ENCODE measurements around the gene TEX44.

Gene TEX44

GRCh38 chr2:231611273-231612108, 18.8 kb downstream of the TEX44 start:
- DNase-seq: no peak

- no peak for DNase-seq
These were observed 19.4 kb downstream of the TEX44 start for GRCh38 chr2:231612109-231612455.

- DNase-seq: no peak
These were observed 20.0 kb downstream of the TEX44 start for GRCh38 chr2:231612456-231613330.

GRCh38 chr2:231613331-231613662, 20.6 kb downstream of the TEX44 start:
- no peak for DNase-seq

DNA sequence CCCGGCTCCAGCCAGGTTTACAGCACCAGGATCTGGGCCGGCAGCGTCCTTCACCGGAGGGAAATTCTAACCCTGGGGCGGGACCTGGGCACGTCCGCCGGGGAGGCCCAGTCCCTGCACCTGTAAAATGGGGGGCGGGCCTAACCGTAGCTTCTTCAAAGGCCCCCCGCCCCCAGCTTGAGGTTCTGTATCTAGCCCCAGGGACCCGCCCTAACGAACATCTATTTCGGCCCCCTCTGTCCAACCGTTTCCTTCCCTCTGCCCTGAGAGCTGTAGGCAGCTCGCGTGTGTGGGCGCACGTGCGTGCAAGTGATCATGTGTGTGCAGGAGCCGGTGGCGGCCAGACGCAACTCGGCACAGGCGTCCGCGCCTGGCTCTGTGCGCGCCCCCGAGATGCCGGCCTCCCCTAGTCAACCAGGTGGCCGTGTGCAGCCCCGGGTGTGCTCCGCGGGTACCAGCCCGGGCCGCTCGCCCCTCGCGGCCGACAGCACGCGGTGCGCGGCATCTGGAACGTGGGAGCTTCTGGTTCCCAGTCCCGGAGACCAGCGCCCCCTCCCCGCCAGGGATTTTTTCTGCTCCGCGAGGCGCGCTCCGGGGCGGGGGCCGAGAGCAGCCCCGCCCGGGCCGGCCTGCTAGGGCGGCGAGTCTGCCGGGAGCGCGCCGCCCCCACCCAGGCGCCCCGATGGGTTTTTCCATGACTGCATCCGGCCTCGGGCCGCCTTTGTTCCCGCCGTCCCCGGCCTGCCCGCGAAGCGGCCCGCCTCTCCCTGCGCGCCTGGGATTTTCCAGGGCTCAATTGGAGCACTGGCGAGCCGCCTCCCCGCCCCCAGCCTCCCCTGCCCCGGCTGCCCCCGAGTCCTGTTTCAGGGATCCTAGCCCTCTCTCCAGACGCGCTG, 21.2 kb downstream of the TEX44 start:
- DNase-seq: peak; percentile 48

DNA sequence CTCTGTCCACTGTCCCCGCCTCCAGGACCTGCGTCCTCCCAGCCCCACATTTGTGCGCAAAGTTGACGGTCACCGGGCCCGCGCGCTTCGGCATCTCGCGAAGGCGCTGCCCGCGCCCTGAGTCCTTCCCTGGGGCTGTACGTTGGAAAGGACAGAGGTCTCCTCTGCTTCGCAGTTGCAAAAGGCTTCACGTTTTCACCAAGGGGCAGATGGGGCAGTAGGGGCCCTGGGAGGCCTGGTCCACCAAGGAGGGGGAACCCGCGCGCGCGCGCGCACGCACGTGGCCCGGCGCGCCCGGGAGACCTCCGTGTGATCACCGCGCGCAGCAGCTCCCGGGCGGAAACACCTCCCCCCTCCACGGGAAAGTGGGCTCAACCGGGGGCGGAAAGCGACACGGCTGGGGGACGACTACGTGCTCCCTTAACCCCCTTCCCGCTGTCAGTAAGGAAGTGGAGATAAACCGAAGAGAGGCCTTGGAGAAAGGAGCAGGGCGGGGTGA, 21.9 kb downstream of the TEX44 start:
- DNase-seq: no peak

- no peak for DNase-seq
These were observed 22.5 kb downstream of the TEX44 start for GRCh38 chr2:231615058-231615671.

DNA sequence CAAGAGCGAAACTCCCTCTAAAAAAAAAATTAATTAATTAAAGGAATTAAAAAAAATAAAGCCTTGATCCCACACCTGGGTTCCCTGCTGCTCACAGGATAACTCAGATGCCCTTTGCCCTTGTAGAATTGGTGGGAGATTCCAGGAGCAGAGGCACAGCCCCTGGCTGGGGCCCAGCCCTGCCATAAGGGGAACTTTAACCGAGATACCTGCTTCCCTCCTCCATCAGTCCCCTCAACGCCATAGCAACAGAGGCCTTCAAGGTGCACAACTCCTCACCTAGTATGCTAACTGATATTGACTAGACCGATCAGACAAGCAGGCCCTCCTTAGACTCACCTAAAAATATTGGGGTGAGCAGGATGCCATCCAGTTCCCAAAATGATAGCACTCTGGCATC, 23.6 kb downstream of the TEX44 start:
- DNase-seq: no peak

- DNase-seq: no peak
These were observed 24.6 kb downstream of the TEX44 start for GRCh38 chr2:231617059-231617926.

GRCh38 chr2:231621051-231621879, 28.6 kb downstream of the TEX44 start:
- DNase-seq: no peak

DNA sequence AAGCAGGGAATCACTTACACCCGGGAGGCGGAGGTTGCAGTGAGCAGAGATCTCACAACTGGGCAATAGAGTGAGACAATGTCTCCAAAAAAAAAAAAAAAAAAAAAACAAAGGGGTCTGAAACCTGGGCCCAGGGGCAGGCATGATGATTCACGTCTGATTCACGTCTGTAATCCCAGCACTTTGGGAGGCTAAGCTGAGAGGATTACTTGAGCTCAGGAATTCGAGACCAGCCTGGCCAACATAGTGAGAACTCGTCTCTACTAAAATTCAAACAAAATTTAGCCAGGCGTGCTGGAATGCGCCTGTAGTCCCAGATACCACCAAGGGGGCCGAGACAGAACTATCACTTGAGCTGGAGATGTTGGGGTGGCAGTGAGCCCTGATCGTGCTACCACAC, 30.3 kb downstream of the TEX44 start:
- no peak for DNase-seq

DNA sequence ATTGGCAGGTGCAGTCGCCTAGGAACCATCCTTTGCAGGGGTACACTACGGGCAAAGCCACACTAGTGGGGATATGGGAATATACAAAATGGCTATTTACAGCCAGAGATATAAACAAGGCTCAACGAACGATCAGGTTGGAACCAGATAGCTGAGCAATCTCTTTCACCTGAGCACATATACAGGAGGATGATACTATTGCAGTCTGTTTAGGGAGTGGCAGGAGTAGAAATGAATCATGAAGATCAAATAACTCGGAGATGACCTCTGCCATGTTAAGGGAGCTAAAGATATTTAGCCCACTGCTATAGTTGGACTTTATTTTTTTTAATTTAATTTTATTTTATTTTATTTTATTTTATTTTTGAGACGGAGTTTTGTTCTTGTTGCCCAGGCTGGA, 33.8 kb downstream of the TEX44 start:
- DNase-seq: no peak

GRCh38 chr2:231627384-231628120, 34.9 kb downstream of the TEX44 start:
- no peak for DNase-seq

GRCh38 chr2:231632559-231633142, 40.0 kb downstream of the TEX44 start:
- no peak for DNase-seq

DNA sequence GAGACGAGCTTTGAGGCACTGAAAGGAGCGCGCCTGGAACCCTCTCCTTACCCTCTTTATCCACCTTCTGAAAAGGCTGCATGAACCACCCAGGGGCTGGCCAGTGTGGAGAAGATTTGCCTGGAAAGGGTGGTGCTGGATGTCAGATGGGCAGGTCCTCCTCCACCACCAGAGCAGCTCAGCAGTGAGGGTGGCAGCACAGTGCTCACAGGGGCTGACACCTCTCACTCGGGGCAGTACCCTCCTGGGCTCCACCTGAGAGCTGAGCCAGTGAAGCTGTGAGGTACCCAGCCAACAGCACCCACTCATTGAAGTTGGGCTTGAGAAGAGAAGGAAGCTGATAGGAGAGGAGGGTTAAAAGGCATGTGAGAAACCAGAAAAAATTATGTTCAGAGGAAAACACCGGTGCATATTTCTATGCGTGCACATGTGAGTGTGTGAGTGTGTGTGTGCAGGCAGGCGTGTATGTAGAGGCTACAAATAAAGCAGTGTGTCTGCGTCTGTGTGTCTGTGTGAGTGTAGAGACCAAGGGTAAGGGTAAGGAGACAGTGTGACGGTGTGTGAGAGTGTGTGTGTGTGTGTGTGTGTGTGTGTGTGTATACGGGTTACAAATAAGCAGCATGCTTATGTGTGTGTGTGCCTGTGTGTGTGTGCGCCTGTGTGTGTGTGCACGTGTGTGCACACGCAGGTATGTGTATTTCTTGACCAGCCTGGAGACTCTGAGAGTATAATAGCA, 40.7 kb downstream of the TEX44 start:
- DNase-seq: no peak

DNA sequence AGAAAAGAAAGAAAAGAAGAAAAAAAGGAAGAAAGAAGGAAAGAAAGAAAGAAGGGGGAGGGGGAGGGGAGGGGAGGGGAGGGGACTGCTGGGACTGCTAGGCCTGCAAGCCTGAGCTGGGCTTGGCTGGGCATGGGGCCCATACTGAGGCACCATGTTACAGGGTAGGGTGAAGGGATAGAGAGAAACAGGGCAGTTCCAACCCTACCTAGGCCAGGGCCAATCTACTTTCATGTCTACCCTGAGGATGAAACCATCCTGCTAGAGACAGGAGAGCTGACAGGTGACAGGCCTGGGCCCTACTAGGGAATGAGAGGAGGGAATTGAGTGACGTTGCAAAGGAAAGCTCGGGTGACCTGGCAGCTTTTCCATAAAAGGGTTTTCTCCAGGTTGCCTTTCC, 41.7 kb downstream of the TEX44 start:
- no peak for DNase-seq

DNA sequence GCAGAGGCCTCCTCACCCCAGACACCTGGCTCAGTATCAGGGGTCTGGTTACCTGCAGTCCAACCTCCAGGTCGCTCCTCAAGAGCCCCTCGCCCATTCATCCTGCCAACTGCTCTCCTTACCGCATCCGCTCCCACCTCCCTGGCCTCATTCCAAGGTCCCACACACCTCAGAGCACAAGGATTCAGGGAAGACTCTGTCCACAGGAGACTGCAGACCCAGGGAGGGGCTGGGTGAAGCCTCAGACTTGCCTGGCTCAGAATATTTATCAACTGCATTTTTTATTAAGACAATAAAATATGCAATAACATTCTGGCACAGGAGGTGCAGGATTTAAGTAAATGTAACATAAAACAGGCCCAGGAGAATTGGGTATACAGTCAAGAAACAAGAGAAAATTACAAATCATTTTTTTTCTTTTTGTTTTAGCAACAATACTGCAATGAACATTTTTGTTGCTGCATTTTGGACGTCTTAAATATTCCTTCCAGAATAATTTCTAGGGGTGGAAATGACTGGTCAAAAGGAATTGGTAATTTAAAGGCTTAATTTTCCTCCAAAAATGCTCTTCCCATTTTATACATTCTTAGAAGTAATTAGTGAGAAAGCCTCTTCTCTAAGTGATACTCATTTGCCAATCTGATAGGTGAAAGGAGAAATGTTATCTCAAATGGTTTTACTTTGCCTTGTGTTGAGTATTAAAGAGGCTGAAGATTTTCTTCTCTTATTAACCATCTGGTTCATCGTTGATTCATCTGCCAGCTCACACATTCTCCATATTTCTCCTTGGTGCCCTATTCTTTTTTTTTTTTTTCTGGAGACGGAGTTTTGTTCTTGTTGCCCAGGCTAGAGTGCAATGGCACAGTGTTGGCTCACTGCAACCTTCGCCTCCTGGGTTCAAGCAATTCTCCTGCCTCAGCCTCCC, 42.5 kb downstream of the TEX44 start:
- no peak for DNase-seq

DNA sequence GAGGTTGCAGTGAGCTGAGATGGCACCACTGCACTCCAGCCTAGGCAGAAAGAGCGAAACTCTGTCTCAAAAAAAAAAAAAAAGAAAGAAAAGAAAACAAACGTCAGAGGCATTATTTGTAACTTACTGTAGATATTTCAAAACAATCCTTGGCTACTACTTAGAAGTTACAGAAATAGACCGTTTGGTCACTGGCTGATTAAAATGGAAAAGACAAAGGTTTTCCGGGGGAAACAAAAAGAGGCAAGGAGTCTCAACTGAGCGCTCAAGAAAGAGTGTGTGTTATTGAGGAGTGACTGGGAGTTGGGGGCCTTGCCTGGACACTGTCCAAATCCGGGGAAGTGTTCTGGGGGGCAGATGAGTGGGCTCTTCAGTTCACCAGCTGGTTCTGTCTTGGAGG, 47.6 kb downstream of the TEX44 start:
- DNase-seq: no peak
